ENCODE results near the gene TBC1D16. TPM values are rescaled to one million over a fixed set of nuclear protein-coding genes. Genes with fewer than 3 reads are reported as not detected.

Gene TBC1D16
- total RNA-seq, 3 donors from 2014 or later (not counting 1 experiment from before 2014, with no cell fraction given), result 0.49 to 1.00 (median 0.65) TPM

DNA sequence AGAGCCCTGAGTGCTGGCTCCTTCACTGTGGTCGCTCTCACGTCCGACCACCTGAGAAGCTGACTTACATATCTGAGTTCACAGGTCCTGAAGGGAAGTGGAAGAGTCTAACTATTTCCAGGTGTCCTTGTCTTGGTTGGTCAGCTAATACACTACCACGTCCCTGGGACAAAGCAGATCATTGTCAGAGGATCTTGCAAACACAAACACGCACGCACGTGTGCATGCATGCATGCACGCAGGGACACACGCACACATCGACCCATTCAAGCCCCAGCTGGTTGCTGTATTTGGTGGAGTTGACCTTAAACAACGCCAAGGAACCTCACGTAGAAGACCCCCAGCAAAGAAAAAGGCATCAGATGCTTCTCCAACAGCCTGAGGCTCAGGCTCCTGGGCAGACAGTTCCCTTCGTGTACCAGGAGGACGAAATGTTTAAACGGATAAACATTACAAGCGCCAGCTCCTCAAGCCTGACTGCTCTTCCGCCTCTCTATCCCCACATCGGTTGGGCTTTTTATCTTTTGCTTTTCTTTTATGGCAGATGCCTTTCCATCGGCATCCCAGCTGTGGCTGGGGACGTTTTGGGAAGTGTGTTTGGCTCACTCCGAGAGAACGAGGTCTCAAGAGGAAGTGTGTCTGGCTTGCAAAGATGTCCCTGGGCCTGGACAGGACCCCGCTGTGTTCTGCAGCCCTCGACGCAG, 95.8 kb downstream of the TBC1D16 start:
- H3K4me1 Mint-ChIP-seq, result peaks cover 8 to 34% of the 10 kb centered on the region in 2 donors
- H3K27me3 Mint-ChIP-seq (ENCODE audit: low read depth in 2 of 2), result peaks cover 0 to 8% of the 10 kb centered on the region in 2 donors
- Histone ChIP-seq H3K27me3 (ENCODE audit: control insufficient read depth, insufficient read depth, low read length) (no peaks in the 10 kb centered on the region), H3K4me3 (ENCODE audit: low read length) (no peak overlapping the region), H3K4me1 (ENCODE audit: control insufficient read depth, insufficient read depth, low read length) (peaks cover 51% of the 10 kb centered on the region), H3K27ac (ENCODE audit: low read length) (no peak overlapping the region), H3K9me3 (ENCODE audit: control insufficient read depth, insufficient read depth, low read length) (no peaks in the 10 kb centered on the region), H3K36me3 (ENCODE audit: control insufficient read depth, insufficient read depth, low read length) (no peaks in the 10 kb centered on the region)
- intact Hi-C loops (cut with micrococcal nuclease), result no loop called here
- no peaks in the 10 kb centered on the region for H3K9me3 Mint-ChIP-seq
- no peaks in the 10 kb centered on the region for H3K36me3 Mint-ChIP-seq
- ATAC-seq (no peak), DNase-seq (no peak)
- TF ChIP-seq, protein P1, sequence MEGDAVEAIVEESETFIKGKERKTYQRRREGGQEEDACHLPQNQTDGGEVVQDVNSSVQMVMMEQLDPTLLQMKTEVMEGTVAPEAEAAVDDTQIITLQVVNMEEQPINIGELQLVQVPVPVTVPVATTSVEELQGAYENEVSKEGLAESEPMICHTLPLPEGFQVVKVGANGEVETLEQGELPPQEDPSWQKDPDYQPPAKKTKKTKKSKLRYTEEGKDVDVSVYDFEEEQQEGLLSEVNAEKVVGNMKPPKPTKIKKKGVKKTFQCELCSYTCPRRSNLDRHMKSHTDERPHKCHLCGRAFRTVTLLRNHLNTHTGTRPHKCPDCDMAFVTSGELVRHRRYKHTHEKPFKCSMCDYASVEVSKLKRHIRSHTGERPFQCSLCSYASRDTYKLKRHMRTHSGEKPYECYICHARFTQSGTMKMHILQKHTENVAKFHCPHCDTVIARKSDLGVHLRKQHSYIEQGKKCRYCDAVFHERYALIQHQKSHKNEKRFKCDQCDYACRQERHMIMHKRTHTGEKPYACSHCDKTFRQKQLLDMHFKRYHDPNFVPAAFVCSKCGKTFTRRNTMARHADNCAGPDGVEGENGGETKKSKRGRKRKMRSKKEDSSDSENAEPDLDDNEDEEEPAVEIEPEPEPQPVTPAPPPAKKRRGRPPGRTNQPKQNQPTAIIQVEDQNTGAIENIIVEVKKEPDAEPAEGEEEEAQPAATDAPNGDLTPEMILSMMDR (IDR thresholded peaks at IDR 0.05), result no peak
- H3K4me3 Mint-ChIP-seq, result peak overlapping the region; percentile 6
- H3K27ac Mint-ChIP-seq, result peak overlapping the region in 1 of 2 donors; percentile 64
- 88% methylated on average over 25 of the region's 25 CpGs for WGBS (ENCODE audit: insufficient coverage)

DNA sequence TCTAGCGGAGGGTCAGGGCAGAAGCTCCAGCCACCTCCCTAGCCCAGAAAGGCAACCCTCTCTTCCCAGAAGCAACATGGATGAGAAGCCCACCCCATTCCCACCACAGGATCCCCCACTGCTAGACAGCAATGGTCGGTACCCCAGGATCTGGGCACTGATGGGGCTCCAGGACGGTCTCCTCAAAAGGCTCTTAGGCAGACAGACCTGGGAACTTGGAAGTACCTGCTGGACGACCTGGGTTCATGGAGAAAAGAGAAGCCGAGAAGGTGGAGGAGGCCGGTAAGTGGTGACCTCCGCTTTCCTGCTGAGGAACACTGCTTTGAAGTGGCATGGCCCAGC, 96.6 kb downstream of the TBC1D16 start:
- Mint-ChIP-seq H3K36me3 (no peaks in the 10 kb centered on the region), H3K4me1 (peaks cover 8 to 35% of the 10 kb centered on the region in 2 donors), H3K9me3 (no peaks in the 10 kb centered on the region), H3K4me3 (no peak overlapping the region), H3K27ac (no peak overlapping the region), H3K27me3 (ENCODE audit: low read depth in 2 of 2) (peaks cover 0 to 12% of the 10 kb centered on the region in 2 donors)
- Histone ChIP-seq H3K4me3 (ENCODE audit: low read length) (no peak overlapping the region), H3K9me3 (ENCODE audit: control insufficient read depth, insufficient read depth, low read length) (no peaks in the 10 kb centered on the region), H3K36me3 (ENCODE audit: control insufficient read depth, insufficient read depth, low read length) (no peaks in the 10 kb centered on the region), H3K27me3 (ENCODE audit: control insufficient read depth, insufficient read depth, low read length) (no peaks in the 10 kb centered on the region), H3K27ac (ENCODE audit: low read length) (no peak overlapping the region), H3K4me1 (ENCODE audit: control insufficient read depth, insufficient read depth, low read length) (peaks cover 60% of the 10 kb centered on the region)
- WGBS (ENCODE audit: insufficient coverage), result 83% methylated on average over 7 of the region's 7 CpGs
- TF ChIP-seq, protein P1 (IDR thresholded peaks at IDR 0.05), result no peak
- DNase-seq (no peak), ATAC-seq (no peak)
- intact Hi-C loops (cut with micrococcal nuclease), result no loop called here

DNA sequence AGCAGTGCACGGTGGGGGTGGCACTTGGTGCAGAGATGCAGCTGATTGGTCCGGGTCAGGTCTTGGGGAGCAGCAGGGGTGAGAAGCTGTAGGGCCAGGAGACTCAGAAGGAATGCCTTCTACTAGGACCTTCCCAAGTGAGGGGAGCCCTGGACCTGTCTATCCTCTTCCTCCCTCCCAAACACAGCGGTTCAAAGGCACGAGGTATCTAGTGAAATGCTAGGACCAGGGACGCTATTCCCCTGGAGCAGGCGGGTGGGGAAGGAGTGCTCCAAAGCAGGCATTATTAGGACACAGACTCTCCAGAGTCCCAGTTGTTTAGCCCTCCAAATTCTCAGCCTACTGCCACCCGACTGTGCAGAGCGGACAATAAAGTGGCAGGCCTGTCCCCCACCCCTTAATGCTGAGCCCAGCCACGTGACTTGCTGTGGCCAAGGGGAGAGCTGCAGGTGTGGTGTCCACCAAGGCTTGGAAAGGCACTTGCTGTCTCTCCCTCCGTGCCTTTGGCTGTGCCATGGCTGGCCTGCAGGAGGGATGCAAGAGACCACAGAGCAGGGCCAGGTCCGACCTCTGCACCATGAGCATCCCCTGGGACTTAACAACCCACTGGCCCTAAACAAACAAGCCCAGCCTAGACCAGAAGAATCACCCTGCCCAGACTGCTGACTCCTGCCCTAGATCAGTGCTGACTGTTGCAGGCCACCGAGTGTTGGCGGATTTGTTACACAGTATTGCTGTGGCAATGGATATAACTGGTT, 97.2 kb downstream of the TBC1D16 start:
- no peaks in the 10 kb centered on the region for H3K9me3 ChIP-seq (ENCODE audit: control insufficient read depth, insufficient read depth, low read length)
- intact Hi-C loops (cut with micrococcal nuclease), result no loop called here
- 84% methylated on average over 13 of the region's 13 CpGs for WGBS (ENCODE audit: insufficient coverage)
- H3K27me3 Mint-ChIP-seq (ENCODE audit: low read depth in 2 of 2), result peaks cover 0 to 18% of the 10 kb centered on the region in 2 donors
- ATAC-seq (no peak), DNase-seq (no peak)
- H3K27ac Mint-ChIP-seq, result no peak overlapping the region
- H3K9me3 Mint-ChIP-seq, result no peaks in the 10 kb centered on the region
- no peak overlapping the region for H3K4me3 Mint-ChIP-seq
- H3K27ac ChIP-seq (ENCODE audit: low read length), result no peak overlapping the region
- no peaks in the 10 kb centered on the region for H3K36me3 ChIP-seq (ENCODE audit: control insufficient read depth, insufficient read depth, low read length)
- H3K4me1 Mint-ChIP-seq, result peaks cover 13 to 40% of the 10 kb centered on the region in 2 donors
- TF ChIP-seq, protein P1 (IDR thresholded peaks at IDR 0.05), result no peak
- H3K4me1 ChIP-seq (ENCODE audit: control insufficient read depth, insufficient read depth, low read length), result peaks cover 64% of the 10 kb centered on the region
- H3K36me3 Mint-ChIP-seq, result no peaks in the 10 kb centered on the region
- H3K27me3 ChIP-seq (ENCODE audit: control insufficient read depth, insufficient read depth, low read length), result no peaks in the 10 kb centered on the region
- no peak overlapping the region for H3K4me3 ChIP-seq (ENCODE audit: low read length)
